LHCN-M2 (cell line): ENCODE results near the gene C7. TPM values are rescaled to one million over a fixed set of nuclear protein-coding genes. Genes with fewer than 3 reads are reported as not detected.
"Not testable (repeated sequence)": the region's sequence is repeated elsewhere in the genome, so short reads cannot be mapped to it uniquely, and the experiment has no call there.

Source experiments
- DNase-seq: peaks from one replicate; pipeline ENCODE4 v3.0.0-alpha.2; 2012; ENCODE audit warnings: low read depth
- polyA plus RNA-seq: library from polyadenylated mRNA; unstranded; fragments of >200 nt; gene quantifications from one replicate; pipeline ENCODE4 v1.2.1, GENCODE V29; 2012; ENCODE audit warnings: missing spikeins
- total RNA-seq: library from RNA; depleted of rRNA; stranded (reverse); fragments of >200 nt; gene quantifications from 2 replicates; pipeline ENCODE4 v1.2.3, GENCODE V29; 2014; rRNA removed

C7 gene
- total RNA-seq: not detected in 2 replicates
- not detected for polyA plus RNA-seq

DNA sequence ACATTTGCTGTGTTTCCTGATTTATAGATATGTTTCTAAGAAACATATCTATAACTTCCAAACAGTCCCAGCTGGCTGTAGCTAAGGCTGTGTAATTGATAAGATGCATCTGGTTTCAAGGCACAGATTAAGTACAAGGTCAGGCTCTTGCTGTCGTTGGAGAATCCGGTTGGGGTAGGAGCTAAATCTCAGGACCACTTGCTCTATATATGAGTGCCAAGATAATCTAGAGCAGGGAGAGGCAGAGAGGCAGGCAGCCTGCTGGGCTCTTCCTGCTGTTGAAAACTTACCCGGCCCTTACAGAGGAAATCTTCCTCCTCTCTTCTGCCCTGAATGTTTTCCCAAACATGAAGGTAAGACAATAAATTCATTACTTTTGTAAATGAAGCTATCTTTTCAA, at the start of gene C7:
C7 (plus strand) TSS at position 234 of the 400 bp plus-strand sequence; CDS start at position 348, 114 bp downstream.
- DNase-seq: no peak

DNA sequence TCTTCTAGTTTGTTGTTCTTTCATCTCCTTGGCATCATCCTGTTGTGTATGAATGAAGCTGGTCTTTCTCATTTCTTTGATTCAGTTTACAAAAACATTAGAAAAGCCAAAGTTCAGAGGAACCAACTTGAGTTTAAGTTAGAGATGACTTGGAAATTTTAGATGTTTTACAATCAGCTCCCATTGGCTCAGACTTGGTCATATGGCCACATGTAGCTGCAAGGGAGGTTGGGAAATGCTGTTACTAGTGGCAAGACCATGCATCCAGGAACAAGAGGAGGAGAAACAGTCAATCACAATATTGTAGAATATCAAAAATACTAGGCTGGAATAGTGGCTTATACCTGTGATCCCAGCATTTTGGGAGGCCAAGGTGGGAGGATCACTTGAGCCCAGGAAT, 48.6 kb upstream of the C7 start:
- no peak for DNase-seq

DNA sequence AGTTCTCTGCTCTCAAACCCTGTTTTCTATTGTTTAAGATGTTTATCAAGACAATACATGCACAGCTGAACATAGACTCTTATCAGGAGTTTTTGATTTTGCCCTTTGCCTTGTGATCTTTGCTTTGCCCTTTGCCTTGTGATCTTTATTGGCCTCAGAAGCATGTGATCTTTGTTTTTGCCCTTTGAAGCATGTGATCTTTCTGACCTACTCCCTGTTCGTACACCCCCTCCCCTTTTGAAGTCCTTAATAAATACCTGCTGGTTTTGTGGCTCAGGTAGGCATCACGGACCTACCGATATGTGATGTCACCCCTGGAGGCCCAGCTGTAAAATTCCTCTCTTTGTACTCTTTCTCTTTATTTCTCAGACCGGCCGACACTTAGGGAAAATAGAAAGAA, 44.3 kb upstream of the C7 start:
- not testable (repeated sequence) for DNase-seq

DNA sequence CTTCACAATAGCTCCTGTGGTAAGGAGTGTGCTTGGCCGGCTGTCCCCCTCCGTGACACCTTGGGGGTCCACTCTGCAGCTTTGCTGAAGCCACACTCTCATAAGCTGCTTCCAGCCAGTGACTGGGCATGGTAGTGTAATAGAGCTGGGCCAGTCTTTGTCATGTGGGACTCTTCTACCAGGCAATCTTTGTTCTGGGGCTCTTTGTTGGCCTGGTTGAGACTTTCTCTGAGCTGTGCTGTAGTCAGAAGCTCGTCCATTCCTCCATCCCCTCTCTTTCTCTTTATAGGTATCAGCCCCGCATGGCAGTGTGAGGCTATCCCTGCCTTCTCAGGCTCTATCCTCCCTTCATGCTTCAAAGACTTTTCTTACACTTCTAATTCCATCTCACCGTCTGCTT, 42.5 kb upstream of the C7 start:
- DNase-seq: no peak

DNA sequence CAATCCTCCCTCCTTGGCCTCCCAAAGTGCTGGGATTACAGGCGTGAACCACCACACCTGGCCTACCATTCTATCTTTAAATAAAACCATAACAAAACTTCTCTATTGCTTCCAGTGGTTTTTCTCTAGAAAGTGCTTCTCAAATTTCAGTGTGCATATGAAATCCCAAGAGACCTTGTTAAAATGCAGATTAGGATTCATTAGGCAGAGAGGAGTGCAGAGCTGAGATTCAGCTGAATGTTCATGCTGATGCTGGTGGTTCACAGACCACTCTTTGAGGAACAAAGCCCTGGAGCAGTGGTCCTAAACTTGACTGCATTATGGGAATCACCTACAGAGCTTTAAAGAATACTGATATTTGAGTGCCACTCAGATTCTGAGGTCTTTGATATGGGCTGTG, 39.9 kb upstream of the C7 start:
- DNase-seq: no peak

DNA sequence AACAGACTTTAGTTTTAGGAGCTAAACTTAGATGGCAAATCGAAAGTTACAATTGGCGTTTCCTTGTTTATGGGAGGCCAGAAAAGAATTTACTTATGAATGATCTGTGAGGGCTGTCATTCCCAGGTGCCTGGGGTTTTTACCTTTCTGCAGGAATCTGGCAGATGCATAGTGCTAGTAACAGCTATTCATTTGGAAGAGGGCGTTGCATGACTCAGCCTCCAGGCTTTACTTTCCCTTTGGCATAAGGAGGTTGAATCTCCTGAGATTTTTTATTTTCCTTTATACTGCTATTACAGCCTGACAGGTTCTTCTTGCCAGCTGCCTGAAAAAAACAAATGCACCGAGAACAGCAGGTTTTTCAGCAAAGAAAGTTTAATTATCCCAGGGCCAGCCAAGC, 38.1 kb upstream of the C7 start:
- DNase-seq: no peak

DNA sequence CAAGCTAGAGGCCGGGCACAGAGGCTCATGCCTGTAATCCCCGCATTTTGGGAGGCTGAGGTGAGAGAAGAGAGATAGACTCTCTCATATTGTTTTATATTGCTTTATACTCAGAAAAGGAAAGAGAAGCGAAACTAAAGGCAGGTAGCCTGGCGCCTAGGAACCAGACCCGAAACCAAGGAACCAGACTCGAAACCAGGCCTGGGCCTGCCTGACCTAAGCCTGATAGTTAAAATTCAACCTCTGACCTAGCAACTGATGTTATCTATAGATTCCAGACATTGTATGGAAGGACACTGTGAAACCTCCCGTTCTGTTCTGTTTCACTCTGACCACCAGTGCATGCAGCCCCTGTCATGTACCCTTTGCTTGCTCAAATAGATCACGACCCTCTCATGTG, 37.0 kb upstream of the C7 start:
- not testable (repeated sequence) for DNase-seq

DNA sequence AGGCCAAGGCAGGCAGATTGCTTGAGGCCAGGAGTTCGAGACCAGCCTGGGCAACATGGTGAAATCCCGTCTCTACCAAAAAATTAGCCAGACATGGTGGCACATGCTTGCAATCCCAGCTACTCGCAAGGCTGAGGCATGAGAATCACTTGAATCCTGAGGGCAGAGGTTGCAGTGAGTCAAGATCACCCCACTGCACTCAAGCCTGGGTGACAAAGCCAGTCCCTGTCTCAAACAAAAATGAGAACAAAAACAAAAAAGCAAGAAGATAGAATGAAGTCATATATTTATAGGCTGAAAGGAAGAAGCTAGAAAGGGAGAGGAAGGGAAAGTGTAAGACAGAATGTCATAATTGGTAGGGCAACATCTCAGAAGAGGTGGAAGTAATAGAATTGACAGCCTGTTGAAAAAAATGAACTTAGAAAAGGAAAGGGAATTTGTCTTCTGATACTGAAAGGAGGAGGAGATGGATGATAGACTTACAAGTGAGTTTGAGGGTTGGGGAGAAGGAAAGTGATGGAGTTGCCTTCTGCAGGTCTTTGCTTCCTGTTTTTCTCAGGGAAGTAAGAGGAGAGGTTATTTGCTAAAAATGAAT, 35.9 kb upstream of the C7 start:
- DNase-seq: no peak

DNA sequence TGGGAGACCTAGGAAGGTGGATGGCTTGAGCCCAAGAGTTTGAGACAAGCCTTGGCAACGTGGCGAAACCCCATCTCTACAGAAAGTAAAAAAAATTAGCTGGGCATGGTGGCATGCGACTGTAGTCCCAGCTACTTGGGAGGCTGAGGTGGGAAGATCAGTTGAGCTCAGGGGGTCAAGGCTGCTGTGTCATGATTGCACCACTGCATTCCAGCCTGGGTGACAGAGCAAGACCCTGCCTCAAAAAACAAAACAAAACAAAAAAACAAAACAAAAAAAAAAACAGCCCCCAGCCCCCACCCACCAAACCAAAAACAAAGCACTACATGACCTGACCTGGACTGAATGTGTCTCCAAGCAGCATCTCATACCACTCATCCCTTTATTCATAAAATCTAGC, 33.3 kb upstream of the C7 start:
- DNase-seq: no peak

DNA sequence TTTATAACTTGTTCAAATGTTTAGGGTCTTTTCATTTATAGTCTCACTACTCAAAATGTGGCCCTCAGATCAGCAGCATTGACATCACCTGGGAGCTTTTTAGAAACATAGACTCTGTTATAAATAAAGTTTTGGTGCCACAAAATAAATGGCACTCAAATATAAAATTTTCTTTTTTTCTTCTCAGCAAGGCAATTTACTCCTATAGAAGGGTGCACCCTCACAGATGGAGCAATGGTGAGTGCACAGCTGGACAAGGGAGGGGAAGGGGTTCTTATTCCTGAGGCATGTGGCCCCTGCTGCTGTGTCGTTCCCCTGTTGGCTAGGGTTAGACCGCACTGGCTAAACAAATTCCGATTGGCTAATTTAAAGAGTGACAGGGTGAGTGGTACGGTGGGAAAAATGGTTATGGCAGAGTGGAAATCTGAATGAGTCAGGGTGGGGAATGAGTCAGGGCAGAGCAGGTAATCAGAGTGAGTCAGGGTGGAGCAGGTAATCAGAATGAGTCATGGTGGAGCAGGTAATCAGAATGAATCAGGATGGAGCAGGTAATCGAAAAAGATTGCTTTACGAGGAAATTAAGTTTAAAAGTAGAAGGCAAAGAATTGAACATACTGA, 31.8 kb upstream of the C7 start:
- no peak for DNase-seq

DNA sequence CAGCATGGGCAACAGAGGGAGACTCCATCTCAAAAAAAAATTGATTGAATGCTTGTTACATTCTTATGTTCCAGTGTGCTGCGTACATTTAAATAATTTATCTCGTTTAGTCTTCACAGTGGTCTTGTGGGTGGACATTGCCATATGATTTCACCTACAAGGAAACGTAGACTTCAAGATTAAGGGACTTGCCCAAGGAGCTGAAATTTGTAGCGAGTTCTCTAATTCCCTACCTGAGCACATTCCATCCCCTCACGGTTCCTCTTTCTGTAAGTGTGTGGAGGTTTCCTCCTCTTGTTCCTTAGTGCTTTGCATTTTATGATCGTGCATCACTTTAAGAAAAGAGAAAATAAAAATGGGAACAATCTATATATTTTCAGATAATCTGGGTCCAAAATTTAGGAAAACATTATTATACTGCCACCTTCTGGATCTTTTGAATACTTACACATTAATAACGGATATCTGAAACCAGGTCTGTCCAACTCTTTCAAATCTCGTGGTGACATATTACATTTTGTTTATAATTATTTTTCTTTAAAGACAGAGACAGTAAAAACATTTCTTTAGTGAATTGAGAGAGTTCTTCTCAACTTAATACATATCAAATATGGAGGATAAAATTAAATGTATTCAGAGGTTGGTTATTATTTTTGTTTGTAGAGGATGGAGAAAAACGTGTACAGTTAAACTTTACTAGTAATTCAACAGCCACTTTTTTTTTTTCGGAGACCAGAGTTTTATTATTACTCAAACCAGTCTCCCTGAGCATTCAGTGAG, 29.9 kb upstream of the C7 start:
- peak; percentile 47 for DNase-seq

DNA sequence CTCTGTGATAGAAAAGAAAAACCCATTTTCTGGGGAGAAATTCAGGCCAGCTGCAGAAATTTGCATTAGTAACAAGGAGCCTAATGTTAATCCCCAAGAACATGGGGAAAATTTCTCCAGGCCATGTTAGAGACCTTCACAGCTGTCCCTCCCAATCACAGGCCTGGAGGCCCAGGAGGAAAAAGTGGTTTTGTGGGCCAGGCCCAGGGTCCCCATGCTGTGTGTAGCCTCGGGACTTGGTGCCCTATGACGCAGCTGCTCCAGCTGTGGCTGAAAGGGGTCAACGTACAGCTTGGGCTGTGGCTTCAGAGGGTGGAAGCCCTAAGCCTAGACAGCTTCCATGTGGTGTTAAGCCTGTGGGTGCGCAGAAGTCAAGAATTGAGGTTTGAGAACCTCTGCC, 27.0 kb upstream of the C7 start:
- no peak for DNase-seq

DNA sequence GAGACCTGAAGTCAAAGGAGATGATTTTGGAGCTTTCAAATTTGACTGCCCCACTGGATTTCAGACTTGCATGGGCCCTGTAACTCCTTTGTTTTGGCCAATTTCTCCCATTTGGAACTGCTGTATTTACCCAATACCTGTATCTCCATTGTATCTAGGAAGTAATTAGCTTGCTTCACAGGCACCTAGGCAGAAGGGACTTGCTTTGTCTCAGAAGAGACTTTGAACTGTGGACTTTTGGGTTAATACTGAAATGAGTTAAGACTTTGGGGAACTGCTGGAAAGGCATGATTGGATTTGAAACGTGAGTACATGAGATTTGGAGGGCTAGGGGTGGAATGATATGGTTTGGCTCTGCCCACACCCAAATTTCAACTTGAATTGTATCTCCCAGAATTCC, 26.2 kb upstream of the C7 start:
- DNase-seq: not testable (repeated sequence)

DNA sequence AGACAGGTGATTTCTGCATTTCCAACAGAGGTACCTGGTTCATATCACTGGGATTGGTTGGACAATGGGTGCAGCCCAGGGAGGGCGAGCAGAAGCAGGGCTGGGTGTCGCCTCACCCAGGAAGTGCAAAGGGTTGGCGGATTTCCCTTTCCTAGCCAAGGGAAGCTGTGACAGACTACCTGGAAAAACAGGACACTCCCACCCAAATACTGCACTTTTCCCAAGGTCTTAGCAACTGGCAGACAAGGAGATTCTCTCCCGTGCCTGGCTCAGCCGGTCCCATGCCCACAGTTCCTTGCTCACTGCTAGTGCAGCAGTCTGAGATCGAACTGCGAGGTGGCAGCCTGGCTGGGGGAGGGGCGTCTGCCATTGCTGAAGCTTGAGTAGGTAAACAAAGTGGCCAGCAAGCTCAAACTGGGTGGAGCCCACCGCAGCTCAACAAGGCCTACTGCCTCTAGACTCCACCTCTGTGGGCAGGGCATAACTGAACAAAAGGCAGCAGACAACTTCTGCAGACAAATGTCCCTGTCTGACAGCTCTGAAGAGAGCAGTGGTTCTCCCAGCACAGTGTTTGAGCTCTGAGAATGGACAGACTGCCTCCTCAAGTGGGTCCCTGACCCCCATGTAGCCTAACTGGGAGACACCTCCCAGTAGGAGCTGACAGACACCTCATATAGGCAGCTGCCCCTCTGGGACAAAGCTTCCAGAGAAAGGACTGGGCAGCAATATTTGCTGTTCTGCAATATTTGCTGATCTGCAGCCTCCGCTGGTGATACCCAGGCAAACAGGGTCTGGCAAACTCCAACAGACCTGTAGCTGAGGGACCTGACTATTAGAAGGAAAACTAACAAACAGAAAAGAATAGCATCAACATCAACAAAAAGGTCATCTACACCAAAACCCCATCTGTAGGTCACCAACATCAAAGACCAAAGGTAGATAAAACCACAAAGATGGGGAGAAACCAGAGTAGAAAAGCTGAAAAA, 13.6 kb upstream of the C7 start:
- not testable (repeated sequence) for DNase-seq

DNA sequence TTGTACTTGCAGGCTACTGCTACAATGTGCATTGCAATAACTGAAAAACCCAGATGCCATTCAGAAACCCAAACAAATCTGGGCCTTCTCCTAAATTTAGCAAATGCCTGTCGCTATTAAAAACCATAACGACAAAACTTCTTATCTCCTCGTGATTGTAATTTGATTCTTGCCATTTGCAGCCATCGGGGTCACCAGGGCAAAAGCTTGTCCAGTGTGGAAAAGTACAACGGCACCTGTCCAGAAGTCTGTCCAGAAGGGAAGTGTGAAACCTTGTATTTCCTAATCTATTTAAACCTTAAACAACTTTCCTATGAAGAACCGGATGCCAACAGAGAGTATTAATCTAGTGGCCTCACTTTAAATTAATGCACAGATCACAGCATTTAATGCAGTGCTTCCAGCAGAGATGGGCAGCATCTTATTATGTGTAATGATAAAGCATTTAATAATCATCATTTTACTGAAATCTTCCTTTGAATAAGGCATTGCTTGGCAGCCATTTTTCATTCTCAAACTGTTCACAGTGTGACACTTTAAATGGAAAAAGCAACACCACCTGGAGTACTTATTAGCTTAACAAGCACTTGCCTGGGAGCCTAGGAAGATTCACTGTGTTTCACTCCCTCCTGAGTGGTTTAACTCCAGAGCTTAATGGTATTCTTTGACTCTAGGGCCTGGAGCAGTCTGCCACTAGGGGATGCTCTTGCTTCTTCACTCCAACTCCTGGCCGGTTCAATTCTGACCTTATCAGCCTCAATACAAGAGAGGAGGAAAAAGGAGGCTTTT, 4.9 kb upstream of the C7 start:
- DNase-seq: peak; percentile 58

DNA sequence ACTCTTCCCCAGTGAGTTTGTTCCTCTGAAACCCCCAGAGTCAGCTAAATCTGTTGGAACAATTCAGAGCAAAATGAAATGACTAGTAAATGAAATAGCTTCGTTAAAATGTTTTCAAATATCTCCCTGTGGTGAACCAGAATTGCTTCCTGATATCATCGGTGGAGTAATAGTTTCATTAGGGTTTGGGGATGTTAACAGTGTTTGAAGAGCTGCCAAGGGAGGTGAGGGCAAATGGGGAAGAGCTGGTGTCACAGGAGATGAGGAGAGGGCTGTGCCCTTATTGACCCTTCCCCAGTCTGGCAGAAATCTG, 4.3 kb upstream of the C7 start:
- no peak for DNase-seq

DNA sequence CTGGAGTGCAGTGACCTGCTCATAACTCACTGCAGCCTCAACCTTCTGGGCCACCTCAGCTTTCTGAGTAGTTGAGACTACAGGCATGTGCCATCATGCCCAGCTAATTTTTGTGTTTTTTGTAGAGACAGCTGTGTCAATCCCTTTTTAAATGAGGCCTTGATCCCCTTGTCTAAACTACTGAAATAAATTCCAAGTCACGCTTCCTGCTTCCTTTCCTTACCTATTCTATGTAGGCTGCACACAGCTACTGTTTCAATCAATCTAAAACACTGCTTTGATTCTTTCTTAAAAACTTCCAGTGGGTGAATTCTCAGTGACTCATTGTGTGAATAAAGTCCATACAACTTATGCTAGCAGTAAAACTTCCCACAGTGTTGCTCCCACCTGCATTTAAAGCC, 2.9 kb upstream of the C7 start:
- DNase-seq: no peak

DNA sequence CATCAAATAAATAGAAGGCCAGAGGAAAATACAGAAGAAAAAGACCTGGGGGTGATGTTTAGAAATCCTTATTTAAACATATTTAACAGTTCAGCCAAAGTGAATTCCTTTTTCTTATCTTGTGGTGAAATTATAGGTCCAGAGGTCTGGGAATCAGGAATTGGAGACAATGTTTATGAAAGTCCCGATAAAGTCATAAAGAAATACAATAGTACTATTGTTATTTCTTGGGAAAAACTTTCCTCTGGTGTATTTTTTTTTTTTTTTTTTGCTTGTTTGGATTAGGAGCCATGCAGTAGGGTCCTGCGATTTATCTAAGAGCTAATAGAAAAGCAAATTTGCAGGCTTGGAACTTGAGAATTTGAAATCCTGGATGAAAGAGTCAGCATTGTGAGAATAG, 426 bp downstream of the C7 start:
- no peak for DNase-seq

DNA sequence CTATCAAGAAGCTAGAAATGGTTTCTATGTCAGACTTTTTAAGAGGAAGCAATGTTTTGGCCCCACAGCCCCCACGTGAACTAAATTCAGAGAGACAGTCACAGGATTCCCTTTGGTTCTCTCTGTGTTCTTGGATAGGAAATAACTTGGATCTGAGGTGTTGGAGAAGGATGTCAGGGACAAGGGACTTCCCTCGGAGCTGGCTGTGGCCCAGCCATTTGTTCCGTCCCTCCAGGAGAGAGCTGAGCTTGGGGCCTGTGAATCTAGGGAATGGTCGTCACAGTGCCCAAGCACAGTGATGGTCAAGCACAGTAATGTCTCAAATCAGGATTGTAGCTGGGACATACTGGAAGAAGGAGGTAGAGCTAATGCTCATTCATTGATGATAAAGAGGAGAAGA, 2.0 kb downstream of the C7 start:
- DNase-seq: no peak

DNA sequence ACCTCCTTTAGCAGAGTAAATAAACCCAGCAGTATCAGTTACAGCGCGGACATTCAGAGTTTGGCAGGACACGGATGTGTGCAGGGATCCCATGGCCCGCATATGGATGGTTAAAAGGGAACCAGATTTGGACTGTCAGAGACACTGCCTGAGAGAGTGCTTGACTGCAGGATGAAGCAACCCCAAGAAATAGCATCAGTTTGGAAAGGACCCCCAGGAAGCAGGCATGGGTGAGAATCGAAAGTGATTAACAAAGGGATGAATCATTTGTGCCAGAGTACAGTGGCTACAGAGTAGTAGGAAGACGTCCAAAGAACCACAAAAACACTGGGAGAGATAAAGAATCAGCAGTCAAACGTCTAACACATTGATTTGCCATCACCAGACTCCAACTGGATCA, 5.5 kb downstream of the C7 start:
- DNase-seq: peak; percentile 34

DNA sequence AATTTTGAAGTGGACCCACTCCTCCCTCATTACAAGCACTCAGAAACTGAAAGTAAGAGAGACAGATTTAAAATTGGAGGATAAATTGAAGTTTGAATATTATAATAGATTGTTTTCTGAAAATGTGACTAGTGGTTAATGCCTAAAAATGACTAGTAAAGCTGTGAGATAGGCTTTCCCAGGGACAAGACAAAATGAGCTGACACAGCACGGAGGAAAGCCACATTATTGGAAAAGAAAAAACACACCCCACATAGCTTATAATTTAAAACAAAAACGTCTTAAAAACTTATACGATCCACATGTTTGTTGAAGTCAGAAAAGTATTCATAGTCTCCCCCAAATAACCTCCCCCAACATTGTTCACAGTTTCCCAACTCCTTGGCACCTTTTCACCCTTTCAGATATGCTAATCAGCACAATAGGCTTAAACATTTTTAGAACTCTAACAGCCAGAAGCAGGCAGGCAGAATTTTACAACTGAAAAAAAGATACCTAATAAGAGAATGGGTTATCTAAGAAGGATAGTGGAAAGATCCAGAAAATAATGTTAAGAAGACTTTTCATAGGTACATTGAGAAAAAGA, 6.1 kb downstream of the C7 start:
- DNase-seq: no peak
